DMS 273 treated with DMSO at 0.1 percent for 48 hours (cell line): ENCODE measurements around the gene COPG1.
"Not testable (repeated sequence)": the region's sequence is repeated elsewhere in the genome, so short reads cannot be mapped to it uniquely, and the experiment has no call there.

Experiments
- DNase-seq: peaks from one replicate; lab custom pipeline; 2025; lab: John Stamatoyannopoulos, UW

Gene COPG1

DNA sequence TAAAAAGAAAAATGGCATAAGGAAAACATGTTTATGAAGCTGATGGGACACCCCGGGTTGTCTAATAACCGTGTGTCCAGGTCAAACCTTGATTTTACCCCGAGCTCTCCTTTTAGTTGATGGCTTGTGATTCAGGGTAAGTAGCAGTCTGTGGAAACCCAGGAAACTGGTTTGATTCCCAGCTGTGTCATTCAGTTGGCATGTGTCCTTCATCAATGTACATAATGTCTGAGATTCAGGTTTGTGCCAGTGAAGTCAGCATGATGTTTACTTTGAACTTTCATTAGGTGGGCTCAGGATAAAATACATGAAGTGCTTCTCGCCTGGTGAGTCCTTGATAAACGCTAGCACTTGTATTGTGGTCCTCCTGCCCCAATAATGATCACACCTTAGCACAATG is 4.3 kb upstream of the COPG1 start:
- no peak for DNase-seq

DNA sequence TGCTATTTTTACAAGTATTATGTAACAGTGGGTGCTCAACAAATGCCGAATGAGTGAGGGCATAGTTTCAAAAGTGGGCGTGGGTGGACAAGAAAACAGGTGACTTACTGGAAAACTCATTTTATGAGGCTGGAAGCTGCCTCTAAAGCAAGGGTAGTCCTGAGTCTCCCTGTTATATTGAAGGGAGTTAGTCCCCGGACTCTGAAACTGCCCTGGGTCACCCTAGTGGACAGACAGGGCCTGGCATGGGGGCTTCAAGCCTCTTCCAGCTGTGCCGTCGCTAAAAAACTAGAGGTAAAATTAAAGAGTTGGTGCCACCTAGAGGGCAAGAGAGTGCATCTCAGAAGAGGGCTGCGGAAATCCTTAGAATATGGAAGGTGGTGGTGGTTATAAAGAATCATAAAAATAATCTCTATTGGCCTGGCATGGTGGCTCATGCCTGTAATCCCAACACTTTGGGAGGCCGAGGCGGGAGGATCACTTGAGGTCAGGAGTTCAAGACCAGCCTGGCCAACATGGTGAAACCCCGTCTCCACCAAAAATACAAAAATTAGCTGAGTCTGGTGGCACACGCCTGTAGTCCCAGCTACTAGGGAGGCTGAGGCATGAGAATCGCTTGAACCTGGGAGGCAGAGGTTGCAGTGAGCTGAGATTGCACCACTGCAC is 3.6 kb upstream of the COPG1 start:
- DNase-seq = peak; percentile 89

DNA sequence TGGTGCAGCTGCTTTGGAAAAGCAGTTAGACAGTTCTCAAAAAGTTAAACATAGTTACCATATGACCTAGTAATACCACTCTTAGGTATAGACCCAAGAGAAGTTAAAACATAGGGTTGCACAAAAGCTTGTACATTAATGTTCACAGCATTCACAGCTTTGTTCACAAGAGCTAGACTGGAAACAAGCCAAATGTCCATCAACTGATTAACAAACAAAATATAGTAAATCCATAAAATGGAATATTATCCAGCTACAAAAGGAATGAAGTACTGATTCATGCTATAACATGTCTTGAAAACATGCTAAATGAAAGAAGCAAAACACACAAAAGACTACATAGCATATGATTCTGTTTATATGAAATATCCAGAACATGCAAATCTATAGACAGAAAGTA is 2.8 kb upstream of the COPG1 start:
- DNase-seq = no peak

DNA sequence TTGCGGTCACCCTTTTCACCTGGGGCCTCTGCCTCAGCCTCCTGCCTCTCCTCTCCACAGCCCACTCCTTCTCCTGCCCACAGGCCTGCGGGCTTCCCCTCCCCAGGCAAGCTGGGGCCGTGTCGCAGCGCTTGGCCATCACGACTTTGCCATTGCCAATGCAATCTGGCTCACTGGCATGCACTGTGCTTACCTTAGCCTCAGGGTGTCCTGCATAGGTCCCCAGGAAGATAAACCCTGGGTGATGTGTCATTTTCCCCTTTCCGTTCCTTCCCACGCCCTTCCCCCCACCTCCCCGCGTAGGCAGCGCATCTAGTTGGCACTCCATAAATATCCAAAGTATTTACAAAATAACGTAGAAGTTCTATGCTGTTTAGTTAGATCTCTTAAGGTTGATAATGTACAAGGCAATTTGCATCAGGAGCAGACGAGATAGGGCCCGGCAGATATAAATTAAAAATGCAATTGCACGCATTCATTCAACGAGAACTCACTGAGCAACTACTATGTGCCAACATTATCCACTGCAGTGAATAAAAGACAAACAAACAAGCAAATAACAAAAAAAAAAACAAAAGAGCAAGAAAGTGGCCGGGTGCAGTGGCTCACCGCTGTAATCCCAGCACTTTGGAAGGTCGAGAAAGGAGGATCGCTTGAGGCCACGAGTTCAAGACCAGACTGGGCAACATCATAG is 973 bp upstream of the COPG1 start:
- no peak for DNase-seq

DNA sequence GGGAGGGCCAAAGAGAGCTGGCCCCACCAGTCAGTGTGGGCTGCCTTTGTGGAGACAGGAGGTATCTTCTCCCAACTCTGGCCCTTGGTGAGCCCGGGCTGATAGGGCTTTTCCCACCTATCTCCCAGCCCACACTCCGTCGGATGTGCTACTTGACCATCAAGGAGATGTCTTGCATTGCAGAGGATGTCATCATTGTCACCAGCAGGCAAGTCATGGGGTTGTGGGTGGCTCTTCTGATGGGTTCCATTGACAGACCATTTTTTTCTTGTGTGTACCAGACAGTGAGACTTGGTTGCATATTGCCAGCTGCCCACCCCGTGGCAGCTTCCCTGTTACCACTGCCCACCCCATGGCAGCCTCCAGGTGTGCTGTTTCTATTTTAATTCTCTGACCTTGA is 3.3 kb downstream of the COPG1 start:
- DNase-seq = no peak

DNA sequence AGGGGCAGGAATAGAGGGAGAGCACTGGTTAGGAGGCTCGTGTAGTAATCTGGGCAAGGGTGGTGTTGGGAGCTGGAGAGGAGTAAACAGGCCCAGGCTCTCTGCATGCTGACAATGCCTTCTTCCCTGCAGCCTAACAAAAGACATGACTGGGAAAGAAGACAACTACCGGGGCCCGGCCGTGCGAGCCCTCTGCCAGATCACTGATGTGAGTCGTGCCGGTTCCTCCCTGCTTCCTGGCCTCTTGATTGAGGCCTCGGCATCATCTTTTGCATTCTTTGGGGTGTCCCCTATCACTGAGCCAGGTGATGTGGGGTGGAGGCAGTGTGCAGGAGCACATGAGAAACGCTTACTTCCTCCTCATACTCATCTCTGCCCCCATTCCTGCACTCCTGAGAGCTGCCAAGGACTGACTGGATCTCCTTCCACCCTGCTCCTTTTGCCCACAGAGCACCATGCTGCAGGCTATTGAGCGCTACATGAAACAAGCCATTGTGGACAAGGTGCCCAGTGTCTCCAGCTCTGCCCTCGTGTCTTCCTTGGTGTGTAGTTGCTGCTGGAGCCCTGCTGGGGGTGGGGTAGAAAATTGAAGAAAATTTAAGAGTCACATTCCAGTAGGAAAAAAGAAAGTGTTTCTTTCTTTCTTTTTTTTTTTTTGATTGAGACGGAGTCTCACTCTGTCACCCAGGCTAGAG is 5.3 kb downstream of the COPG1 start:
- DNase-seq = no peak

DNA sequence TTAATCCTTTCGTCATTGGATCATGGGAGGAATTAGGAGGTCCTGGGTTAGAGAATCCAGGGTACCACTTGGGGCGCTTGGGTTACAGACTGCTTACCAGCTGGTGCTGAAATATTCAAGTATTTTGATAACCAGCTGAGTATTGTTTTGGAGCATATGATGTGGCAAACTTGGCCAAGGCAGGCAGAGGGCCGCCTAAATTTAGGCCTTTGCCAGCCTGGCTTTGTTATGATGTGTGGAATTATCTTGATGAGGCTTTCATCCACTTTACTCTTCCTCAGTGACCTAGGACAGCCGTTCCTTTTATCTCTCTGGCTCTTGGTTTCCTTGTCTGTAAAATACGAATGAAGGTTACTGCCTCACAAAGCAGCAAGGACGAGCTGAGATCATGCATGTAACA is 6.9 kb downstream of the COPG1 start:
- no peak for DNase-seq

DNA sequence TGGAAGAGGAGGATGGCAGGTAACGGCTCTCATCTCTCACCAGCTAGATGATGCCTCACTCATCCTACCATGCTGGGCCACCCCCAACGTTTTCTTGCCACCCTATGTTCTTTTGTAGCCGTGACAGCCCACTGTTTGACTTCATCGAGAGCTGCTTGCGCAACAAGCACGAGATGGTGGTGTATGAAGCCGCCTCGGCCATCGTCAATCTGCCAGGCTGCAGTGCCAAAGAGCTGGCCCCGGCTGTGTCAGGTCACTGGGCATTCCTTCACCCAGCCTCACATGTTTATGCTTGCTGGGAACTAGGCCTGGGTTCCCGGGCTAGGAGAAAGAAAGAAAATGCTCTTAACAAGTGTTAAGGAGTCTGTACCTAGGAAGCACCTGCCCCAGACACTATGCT is 8.2 kb downstream of the COPG1 start:
- no peak for DNase-seq

DNA sequence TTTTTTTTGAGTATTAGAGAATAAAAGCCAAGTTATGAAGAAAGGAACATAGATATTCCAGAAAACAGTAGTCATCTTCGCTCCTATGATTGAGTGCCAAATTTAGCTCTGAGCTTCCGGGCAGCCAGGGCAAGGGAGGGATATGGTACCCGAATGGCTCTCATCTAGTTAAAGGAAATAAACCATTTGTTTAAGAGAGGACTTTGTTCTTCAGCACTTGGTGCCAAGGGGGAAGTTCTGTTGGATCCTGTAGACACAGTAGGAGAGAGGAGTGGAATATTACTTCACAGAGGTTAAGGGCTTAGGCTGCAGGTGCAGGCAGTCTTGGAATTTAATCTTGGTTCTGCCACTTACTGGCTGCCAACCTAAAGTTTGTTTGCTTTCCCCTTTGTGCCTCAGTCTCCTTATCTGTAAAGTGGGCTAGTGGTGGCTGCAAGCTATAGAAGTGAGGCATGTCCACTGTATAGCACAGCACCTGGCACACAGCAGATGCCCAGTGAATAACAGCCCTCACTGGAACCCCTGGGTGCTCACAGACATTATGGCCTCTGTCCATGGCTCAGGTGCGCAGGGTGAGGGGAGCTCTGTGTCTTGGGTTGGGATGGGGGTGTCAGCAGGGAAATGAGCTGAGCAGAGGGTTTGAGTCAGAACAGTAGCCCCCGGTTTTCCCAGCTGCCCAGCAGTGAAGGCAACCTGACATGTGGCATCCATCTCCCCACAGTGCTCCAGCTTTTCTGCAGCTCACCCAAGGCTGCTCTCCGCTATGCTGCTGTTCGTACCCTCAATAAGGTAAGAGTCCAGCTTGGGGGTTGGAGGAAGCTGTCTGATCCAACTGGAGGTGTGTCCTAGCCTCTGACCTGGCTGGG is 10.4 kb downstream of the COPG1 start:
- DNase-seq = no peak

DNA sequence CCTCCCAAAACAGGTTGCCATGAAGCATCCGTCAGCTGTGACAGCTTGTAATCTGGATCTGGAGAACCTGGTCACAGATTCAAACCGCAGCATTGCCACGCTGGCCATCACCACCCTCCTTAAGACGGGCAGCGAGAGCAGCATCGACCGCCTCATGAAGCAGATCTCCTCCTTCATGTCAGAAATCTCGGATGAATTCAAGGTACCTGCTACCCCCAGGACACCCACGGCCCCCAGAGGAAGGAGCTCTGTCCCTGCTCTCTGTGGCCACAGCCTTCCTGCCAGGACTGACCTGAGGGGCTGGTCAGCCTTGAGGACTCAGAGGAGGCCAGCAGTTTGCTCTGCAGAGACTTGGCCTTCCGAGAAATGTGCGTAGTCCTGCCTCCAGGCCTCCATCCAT is 11.2 kb downstream of the COPG1 start:
- DNase-seq = no peak

DNA sequence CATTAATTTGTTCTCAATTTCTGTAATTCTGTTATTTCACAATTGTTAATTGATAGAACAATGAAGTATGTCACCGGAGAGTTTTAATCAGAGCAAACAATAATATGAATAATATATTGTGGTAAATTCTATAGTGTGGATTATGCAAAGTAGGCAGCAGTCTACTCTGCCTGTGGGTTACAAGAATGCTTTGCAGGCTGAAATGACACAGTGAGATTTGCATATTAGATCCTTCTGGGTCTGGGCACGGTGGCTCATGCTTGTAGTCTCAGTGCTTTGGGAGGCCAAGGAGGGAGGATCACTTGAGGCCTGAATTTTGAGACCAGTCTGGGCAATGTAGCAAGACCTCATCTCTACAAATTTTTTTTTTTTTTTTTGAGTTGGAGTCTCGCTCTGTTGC is 12.5 kb downstream of the COPG1 start:
- DNase-seq = no peak

DNA sequence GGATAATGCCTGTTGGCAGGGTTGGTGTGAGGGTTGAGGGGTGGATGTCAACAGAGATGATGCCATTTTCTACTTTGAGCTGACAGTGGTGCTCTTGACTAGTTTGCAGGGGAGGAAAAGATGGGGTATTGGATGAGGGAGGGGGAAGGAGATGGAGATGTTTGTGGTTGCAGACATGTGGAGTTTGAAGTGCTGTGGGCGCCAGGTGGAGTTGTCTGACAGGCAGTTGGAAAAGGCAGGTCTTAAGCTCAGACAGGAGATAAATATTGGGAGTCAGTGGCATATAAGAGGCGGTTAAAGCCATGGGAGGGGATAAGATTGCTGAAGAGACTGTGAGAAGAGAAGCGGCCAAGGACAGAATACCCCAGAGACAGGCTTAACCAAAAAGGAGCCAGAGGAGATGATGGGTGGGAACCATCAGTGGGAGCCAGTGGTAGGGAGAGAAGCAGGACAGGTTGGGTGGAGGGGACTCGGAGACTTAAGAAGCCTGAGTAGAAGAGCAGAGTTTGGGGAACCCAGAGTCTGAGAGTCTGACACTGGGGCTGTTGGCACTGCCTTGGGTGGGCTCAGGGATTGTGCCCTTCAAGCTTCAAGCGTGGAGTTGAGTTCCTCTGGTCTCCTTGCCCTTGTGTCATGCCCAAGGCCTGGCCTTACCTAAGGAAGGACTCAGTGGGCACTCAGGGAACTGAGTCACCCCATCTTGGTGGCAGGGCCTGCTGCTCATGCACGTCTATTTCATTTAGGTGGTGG is 13.9 kb downstream of the COPG1 start:
- DNase-seq = no peak

DNA sequence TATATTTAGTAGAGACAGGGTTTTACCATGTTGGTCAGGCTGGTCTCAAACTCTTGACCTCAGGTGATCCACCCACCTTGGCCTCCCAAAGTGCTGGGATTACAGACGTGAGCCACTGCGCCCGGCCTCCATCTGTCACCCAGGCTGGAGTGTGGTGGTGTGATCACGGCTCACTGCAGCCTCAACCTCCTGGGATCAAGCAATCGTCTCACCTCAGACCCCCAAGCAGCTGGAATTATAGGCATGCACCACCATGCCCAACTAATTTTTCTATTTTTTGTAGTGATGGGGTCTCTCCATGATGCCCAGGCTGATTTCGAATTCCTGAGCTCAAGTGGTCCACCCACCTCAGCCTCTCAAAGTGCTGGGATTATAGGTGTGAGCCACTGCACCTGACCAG is 15.6 kb downstream of the COPG1 start:
- not testable (repeated sequence) for DNase-seq

DNA sequence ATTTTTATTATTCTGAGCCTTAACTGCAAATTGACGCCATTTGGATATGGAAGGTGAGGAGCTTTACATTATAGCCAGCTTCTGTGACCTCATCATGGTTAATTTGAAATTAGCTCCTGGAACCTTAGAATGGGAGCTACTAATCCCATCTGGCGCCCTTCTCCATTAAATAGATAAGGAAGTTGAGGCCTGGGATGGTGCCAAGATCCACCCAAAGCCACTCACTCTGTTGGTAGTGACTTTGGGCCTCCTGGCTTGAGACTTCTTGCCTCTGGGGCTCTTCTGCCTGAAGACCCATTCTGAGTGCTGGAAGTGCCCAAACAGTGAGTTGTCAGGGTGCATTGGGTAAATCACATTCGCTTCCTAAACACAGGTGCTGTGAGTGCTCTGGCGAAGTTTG is 17.2 kb downstream of the COPG1 start:
- DNase-seq = no peak

DNA sequence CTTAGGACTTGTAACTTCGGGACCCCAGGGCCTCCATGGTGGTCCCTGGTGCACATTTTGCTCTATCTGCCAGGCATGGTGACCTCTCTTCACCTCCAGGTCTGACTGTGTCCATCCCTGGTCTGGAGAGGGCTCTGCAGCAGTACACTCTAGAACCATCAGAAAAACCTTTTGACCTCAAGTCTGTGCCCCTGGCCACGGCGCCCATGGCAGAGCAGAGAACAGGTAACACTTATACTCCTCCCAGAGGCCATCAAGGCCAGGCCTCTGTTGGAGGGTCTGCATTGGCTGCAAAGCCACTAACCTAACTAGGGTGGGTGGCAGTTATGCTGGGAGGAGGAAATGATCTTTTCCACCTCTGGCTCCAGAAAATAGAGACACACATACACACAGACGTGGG is 19.0 kb downstream of the COPG1 start:
- no peak for DNase-seq

DNA sequence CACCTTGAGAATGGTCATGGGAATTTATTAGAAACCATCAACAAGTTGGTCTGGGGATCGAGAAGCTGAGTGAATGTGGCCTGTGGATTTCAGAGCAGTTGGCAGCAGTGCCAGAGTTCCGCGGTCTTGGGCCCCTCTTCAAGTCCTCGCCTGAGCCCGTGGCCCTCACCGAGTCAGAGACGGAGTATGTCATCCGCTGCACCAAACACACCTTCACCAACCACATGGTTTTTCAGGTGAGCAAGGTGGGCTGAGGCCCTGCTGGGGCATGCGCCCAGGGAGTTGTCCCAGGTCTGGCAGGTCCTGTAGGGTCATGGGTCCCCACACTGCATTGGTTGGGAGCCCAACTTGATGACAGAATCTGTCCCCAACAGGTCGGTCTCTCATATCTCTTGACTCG is 22.3 kb downstream of the COPG1 start:
- DNase-seq = no peak

DNA sequence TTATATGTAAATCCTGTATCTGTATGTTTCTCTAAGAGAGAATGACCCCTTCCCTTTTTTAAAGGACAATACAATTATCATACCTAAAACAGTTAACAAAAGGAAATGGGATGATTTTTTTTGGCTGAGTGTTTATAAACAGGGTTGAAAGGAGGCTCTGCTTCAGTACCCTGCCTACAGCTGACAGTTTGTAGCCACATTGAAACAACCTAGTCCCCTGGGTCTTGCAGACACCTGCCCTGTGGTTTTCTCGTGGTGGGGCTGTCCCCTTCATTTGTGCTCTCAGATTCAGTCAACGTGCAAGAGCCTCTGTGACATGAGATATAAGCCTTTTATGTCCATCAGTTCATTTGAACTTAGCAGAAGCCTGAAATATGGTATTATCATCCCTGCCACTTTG is 27.0 kb downstream of the COPG1 start:
- no peak for DNase-seq

DNA sequence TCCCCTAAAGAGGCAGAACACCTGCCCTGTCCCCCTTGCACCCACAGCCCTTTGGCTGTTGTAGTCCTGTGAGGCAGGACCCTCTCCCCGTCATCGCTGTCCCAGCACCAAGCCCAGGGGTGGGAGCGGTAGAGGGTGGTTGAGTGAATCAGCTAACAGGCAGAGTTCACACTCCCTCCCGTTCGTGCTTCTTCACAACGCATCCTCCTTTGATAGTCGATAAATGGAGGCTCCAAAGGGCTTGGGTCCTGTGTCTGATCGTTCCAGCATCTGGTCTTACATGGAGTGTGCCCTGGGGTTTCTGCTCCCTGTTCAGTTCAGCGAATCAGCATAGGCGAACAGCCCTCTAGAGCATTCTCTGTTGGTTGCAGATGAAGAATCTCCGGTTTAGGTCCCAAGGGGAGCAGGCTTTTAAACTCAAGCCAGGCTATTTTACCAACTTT is 28.4 kb downstream of the COPG1 start:
- DNase-seq = no peak

DNA sequence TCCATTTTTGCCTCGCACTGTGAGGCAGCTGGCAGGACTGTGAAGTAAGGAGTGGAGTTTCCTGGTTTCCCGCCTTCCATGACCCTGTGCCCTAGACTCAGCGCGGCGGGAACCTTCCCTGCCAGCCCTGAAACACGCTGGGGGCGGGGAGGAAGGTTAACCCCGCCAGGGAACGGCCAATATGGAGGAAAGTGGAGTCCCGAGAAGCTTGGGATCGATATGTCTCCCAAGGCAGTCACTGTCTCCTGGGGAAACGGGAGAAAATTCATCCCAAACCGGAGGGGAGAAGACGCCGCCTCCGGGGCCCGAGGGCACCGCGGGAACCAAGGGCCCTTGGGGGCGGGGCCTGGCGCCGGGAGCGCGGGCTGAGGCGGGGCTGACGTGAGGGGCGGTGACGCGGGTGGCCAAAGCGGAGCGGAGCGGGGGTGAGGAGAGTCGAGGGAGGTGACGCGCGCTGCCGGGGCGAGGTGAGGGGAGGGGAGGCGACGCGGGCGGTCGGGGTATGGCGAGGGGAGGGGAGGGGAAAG is 29.1 kb downstream of the COPG1 start, which contains the start of gene HMCES:
Gene HMCES, plus strand, starts transcription at position 432 of the 527 bp plus-strand sequence. CDS start 863 bp downstream, outside the sequence.
- DNase-seq = peak; percentile 75

DNA sequence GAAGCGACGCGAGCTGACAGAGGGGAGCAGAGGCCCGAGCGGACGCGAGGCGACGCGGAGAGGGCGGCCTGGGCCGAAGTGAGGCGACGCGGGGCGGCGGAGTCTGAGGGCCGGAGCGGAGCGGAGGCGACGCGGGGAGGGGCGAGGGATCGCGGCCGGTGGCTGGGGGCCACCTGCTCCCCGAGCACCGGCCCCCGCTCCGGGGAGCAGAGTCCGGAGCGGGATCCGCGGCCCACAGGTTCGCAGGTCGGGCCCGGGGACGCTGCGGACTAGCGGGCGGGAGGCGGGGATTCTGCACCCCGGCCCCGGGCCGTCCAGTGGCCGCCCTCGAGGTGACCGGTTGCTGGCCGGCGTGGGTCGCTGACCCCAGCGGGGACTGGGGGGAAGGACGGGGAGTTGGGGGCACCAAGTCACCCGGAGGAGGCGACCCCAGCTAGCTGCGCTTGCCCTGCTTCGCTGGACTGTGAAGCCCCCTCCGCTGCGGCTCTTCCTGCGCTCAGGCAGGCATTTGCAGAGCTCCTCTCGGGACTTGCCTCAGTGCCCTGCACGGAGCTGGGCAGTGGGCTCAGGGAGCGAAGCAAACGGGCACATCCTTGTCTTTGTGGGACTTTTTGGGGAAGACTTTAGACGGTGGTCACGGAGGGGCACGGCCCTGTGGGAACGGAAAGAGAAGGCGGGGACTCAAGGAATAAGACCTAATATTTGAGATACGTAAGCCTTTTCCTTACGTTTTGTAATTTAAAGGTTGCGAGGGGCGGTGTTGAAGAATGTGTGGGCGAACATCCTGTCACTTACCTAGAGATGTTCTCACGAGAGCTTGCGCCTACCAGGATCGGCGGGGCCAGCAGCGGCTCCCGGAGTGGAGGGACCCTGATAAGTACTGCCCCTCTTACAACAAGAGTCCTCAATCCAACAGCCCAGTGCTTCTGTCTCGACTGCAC is 29.8 kb downstream of the COPG1 start:
- no peak for DNase-seq
